PC-3 (cell line): ENCODE results near the gene DGUOK. TPM values are rescaled to one million over a fixed set of nuclear protein-coding genes. Genes with fewer than 3 reads are reported as not detected.

Experiments
- ATAC-seq: fragments of 200-7000 bp; cut with Tn5 transposase; 2 replicates; pipeline ENCODE4 v1.9.1; 2020; ENCODE audit warnings: mild to moderate bottlenecking, moderate library complexity
- BruUV-seq: library from RNA; stranded (reverse); fragments of 400-500 nt; replicated peaks from 2 replicates; lab custom pipeline; 2021; lab: Mats Ljungman, UMichigan
- CTCF ChIA-PET: fragments of 300-600 bp; sonication (Branson Sonifier 250); formaldehyde crosslinking; loops from one replicate; lab custom pipeline; 2022; ENCODE audit warnings: antibody characterized with exemption; lab: Charles Lee
- POLR2A ChIA-PET: fragments of 300-600 bp; sonication (Branson Sonifier 250); formaldehyde crosslinking; loops from one replicate; lab custom pipeline; 2022; ENCODE audit warnings: antibody characterized with exemption; ENCODE audit not compliant: unreplicated experiment; lab: Charles Lee
- DNase-seq: peaks from one replicate; pipeline ENCODE4 v3.0.0-alpha.2; 2015
- H2AFZ ChIP-seq: fragments of 300-600 bp; sonication (generic); 2 replicates; pipeline ENCODE4 v1.6.0; 2016; ENCODE audit warnings: antibody characterized with exemption, low read length
- H3F3A ChIP-seq: fragments of 300-600 bp; sonication (generic); one replicate; pipeline ENCODE4 v1.6.0; 2017; ENCODE audit warnings: antibody characterized with exemption, low read length, control low read depth, mild to moderate bottlenecking; ENCODE audit not compliant: unreplicated experiment
- H3K27ac ChIP-seq: fragments of 300-600 bp; sonication (generic); 2 replicates; pipeline ENCODE4 v1.5.1; 2016; ENCODE audit warnings: mild to moderate bottlenecking, low read length
- H3K27me3 ChIP-seq: fragments of 300-600 bp; sonication (generic); 2 replicates; pipeline ENCODE4 v1.6.1; 2016; ENCODE audit warnings: low read length, mixed read lengths
- H3K36me3 ChIP-seq: fragments of 300-600 bp; sonication (generic); 2 replicates; pipeline ENCODE4 v1.6.1; 2016; ENCODE audit warnings: low read depth, mixed run types, low read length, mixed read lengths
- H3K4me1 ChIP-seq: fragments of 300-600 bp; sonication (generic); 2 replicates; pipeline ENCODE4 v1.5.1; 2016; ENCODE audit warnings: low read length; ENCODE audit not compliant: insufficient read depth
- H3K4me2 ChIP-seq: fragments of 300-600 bp; sonication (generic); 2 replicates; pipeline ENCODE4 v1.6.0; 2016; ENCODE audit warnings: low read length
- H3K4me3 ChIP-seq: fragments of 300-600 bp; sonication (generic); 2 replicates; pipeline ENCODE4 v1.5.1; 2016; ENCODE audit warnings: mild to moderate bottlenecking, low read length, mixed read lengths
- H3K79me2 ChIP-seq: fragments of 300-600 bp; sonication (generic); 2 replicates; pipeline ENCODE4 v1.6.1; 2017; ENCODE audit warnings: low read length, mixed read lengths
- H3K9ac ChIP-seq: fragments of 300-600 bp; sonication (generic); 2 replicates; pipeline ENCODE4 v1.6.0; 2016; ENCODE audit warnings: mild to moderate bottlenecking, low read length
- H3K9me2 ChIP-seq: fragments of 300-600 bp; sonication (generic); replicated peaks from 2 replicates; pipeline ENCODE4 v1.6.1; 2016; ENCODE audit warnings: mixed run types, low read length, mixed read lengths
- H3K9me3 ChIP-seq: fragments of 300-600 bp; sonication (generic); 2 replicates; pipeline ENCODE4 v1.6.1; 2016; ENCODE audit warnings: low read length, mixed read lengths
- H4K20me1 ChIP-seq: fragments of 300-600 bp; sonication (generic); 2 replicates; pipeline ENCODE4 v1.6.1; 2016; ENCODE audit warnings: low read length, mixed read lengths
- CTCF ChIP-seq: fragments of 300-600 bp; sonication (generic); conservative IDR thresholded peaks from 2 replicates; pipeline ENCODE4 v1.5.1; 2017; ENCODE audit warnings: antibody characterized with exemption, low read depth, mild to moderate bottlenecking, low read length
- EZH2 ChIP-seq: fragments of 300-600 bp; sonication (generic); IDR thresholded peaks from one replicate; pipeline ENCODE4 v1.6.1; 2017; ENCODE audit warnings: antibody characterized with exemption, mild to moderate bottlenecking, low read length; ENCODE audit not compliant: unreplicated experiment
- EZH2phosphoT487 ChIP-seq: fragments of 300-600 bp; sonication (generic); IDR thresholded peaks from 2 replicates; pipeline ENCODE4 v1.6.1; 2018; ENCODE audit warnings: mild to moderate bottlenecking, antibody characterized with exemption, low read length, borderline replicate concordance
- intact Hi-C: fragments of 100-400 bp; cut with micrococcal nuclease; formaldehyde crosslinking; loops from 2 replicates; pipeline ENCODE4 v1.9.0; 2023
- total RNA-seq: library from RNA; depleted of rRNA; stranded (reverse); fragments of >200 nt; gene quantifications from 2 replicates; pipeline ENCODE4 v1.2.3, GENCODE V29; 2014

Gene DGUOK
- total RNA-seq, 1 experiment from 2014 or later: 61.3 TPM

- H3K9ac ChIP-seq: no peak overlapping the region
- H3K4me3 ChIP-seq: no peak overlapping the region
- no peak overlapping the region for H3K27ac ChIP-seq
- no peak overlapping the region for H2AFZ ChIP-seq
- H4K20me1 ChIP-seq: no peaks in the 10 kb centered on the region
- ATAC-seq (0 out of 2 replicates have a peak, but pooled peaks have one; percentile 13), DNase-seq (no peak)
- H3K9me2 ChIP-seq: no peaks in the 10 kb centered on the region
- no peaks in the 10 kb centered on the region for H3F3A ChIP-seq
- no peaks in the 10 kb centered on the region for H3K9me3 ChIP-seq
- TF ChIP-seq EZH2phosphoT487 (no peak), CTCF (peak; percentile 36; the same call in 1 of the 2 replicates), EZH2 (no peak)
- peaks cover 13% of the 10 kb centered on the region for H3K4me1 ChIP-seq
- H3K79me2 ChIP-seq: no peaks in the 10 kb centered on the region
- intact Hi-C loops: no loop called here
- no TSS peak for BruUV-seq
- no peaks in the 10 kb centered on the region for H3K27me3 ChIP-seq
- H3K36me3 ChIP-seq: no peaks in the 10 kb centered on the region
- ChIA-PET POLR2A (no interaction called here), CTCF (no interaction called here)
- no peak overlapping the region for H3K4me2 ChIP-seq
Observed at GRCh38 chr2:73920577-73921545, 5.8 kb upstream of the DGUOK start.

GRCh38 chr2:73921581-73921980 lies 5.1 kb upstream of the DGUOK start:
- Histone ChIP-seq H3K9me3 (no peaks in the 10 kb centered on the region), H3K27me3 (no peaks in the 10 kb centered on the region), H3K9me2 (no peaks in the 10 kb centered on the region), H3K9ac (no peak overlapping the region), H3K79me2 (no peaks in the 10 kb centered on the region), H3F3A (no peaks in the 10 kb centered on the region), H3K4me1 (peaks cover 18% of the 10 kb centered on the region), H3K4me2 (no peak overlapping the region), H3K36me3 (no peaks in the 10 kb centered on the region), H3K4me3 (no peak overlapping the region), H3K27ac (no peak overlapping the region), H2AFZ (no peak overlapping the region), H4K20me1 (no peaks in the 10 kb centered on the region)
- no peak for TF ChIP-seq EZH2
- no peak for TF ChIP-seq EZH2phosphoT487
- intact Hi-C loops: no loop called here
- DNase-seq: no peak
- ChIA-PET CTCF (no interaction called here), POLR2A (no interaction called here)
- ATAC-seq: no peak
- BruUV-seq: no TSS peak

GRCh38 chr2:73922681-73923080 lies 4.0 kb upstream of the DGUOK start:
- no peak overlapping the region for H3K27ac ChIP-seq
- H3K36me3 ChIP-seq: no peaks in the 10 kb centered on the region
- H3K79me2 ChIP-seq: peaks cover 10% of the 10 kb centered on the region
- TF ChIP-seq CTCF (no peak), EZH2 (no peak), EZH2phosphoT487 (no peak)
- no peaks in the 10 kb centered on the region for H3K27me3 ChIP-seq
- peaks cover 19% of the 10 kb centered on the region for H3K4me1 ChIP-seq
- DNase-seq (peak; percentile 63), ATAC-seq (no peak)
- H3K9me2 ChIP-seq: no peaks in the 10 kb centered on the region
- no peak overlapping the region for H3K4me3 ChIP-seq
- peak overlapping the region; percentile 33 for H2AFZ ChIP-seq
- H3K9ac ChIP-seq: no peak overlapping the region
- ChIA-PET POLR2A (no interaction called here), CTCF (no interaction called here)
- H3F3A ChIP-seq: no peaks in the 10 kb centered on the region
- H4K20me1 ChIP-seq: no peaks in the 10 kb centered on the region
- intact Hi-C loops: no loop called here
- no TSS peak for BruUV-seq
- no peaks in the 10 kb centered on the region for H3K9me3 ChIP-seq
- H3K4me2 ChIP-seq: peak overlapping the region; percentile 22; the same call in 1 of the 2 replicates
